GM12872 (cell line): Measurements from ENCODE around the gene TEDC1.

Experiments used
- TF ChIP-seq, protein P1 (sequence below): IDR thresholded peaks from 3 replicates; pipeline ENCODE4 v1.5.1; 2011; ENCODE audit warnings: low read depth, mild to moderate bottlenecking, low read length, moderate library complexity; ENCODE audit not compliant: insufficient read depth

Gene TEDC1

DNA sequence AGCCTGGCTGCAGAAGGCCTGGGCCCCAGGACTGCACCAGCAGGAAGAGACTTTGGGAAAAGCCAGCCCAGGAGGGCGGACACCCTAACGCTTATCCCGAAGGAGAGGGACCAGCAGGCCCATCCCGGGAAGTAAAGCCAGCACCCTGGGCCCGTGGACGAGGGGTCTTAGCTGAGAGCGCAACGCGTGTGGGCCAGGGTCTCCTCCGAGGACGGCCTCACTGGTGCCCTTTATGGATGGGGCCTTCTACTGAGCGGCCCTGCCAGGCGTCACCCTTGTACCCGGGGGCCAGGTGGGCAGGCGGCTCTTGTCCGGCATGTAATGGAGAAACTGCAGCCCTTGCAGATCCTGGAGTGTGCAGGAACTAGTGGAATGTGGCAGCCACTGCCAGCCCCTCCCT, 14.1 kb downstream of the TEDC1 start:
- TF ChIP-seq, protein P1, sequence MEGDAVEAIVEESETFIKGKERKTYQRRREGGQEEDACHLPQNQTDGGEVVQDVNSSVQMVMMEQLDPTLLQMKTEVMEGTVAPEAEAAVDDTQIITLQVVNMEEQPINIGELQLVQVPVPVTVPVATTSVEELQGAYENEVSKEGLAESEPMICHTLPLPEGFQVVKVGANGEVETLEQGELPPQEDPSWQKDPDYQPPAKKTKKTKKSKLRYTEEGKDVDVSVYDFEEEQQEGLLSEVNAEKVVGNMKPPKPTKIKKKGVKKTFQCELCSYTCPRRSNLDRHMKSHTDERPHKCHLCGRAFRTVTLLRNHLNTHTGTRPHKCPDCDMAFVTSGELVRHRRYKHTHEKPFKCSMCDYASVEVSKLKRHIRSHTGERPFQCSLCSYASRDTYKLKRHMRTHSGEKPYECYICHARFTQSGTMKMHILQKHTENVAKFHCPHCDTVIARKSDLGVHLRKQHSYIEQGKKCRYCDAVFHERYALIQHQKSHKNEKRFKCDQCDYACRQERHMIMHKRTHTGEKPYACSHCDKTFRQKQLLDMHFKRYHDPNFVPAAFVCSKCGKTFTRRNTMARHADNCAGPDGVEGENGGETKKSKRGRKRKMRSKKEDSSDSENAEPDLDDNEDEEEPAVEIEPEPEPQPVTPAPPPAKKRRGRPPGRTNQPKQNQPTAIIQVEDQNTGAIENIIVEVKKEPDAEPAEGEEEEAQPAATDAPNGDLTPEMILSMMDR = no peak

DNA sequence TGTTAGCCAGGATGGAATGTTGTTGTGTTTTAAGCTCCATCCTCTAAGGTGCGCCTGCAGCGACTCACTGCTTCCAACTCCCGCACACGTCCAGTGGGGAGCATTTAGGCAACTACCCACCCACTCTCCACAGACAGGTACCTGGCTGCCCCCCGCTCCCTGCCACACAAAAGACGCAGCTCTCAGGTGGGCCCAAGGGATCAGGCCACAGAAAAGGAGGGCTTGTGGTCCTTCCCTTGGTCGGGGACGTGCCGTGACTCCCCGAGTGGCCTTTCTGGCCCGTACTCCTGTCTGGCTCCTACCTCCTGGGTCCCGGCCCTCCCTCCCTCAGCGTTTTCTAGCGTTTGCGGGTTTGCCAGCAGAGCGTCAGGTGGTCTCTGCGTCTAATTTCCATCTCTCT, 16.2 kb downstream of the TEDC1 start:
- TF ChIP-seq, protein P1 = no peak

DNA sequence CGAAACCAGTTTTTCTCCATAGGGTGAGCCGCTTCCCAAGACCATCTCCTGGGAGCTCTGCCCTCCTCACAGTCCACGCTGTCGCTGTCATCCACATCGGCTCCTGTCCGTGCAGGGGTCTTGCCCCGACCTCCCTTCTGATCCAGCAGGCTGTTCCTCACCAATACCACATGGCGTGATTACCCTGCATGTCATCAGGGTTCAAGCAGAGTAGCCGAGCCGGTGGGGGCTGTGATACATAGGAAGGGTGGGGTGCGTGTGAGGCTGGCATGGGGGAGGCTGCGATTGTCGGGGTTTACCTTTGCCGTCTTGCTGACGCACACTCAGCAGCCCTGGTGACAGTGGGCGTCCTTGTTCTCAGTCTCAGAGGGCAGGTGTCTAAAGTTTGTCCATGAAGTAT, 17.0 kb downstream of the TEDC1 start:
- TF ChIP-seq, protein P1 = no peak

DNA sequence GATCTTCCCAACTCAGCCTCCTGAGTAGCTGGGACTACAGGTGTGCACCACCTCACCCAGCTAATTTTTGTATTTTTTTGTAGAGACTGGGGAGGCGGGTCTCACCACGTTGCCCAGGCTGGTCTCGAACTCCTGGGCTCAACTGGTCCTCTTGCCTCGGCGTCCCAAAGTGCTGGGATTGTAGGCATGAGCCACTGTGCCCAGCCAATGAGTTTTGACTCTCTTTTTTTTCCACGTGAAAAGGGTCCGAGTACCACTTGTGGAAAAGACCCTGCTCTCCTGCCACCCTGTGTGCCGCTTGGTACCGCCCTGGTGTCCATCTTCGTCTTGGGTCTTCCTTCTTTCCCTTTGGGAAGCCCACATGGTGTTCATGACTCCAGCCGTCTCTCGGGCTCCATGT, 17.6 kb downstream of the TEDC1 start:
- TF ChIP-seq, protein P1 = no peak

DNA sequence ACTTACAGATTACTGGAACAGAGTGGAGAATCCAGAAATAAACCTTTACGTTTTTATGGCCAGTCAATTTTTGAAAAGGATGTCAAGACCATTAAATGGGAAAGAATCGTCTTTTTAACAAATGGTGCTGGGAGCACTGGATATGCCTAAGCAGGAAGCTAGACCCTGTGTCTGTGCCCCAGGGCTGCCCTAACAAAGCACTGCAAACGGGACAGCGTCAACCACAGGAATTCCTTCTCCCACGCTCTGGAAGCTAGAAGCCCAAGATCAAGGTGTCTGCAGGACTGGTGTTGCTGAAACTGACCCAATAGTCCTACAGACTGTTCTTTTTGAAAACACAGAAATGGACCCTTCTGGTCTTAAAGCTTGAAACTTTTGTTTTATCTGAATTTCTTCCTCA, 26.1 kb downstream of the TEDC1 start:
- TF ChIP-seq, protein P1 = no peak

DNA sequence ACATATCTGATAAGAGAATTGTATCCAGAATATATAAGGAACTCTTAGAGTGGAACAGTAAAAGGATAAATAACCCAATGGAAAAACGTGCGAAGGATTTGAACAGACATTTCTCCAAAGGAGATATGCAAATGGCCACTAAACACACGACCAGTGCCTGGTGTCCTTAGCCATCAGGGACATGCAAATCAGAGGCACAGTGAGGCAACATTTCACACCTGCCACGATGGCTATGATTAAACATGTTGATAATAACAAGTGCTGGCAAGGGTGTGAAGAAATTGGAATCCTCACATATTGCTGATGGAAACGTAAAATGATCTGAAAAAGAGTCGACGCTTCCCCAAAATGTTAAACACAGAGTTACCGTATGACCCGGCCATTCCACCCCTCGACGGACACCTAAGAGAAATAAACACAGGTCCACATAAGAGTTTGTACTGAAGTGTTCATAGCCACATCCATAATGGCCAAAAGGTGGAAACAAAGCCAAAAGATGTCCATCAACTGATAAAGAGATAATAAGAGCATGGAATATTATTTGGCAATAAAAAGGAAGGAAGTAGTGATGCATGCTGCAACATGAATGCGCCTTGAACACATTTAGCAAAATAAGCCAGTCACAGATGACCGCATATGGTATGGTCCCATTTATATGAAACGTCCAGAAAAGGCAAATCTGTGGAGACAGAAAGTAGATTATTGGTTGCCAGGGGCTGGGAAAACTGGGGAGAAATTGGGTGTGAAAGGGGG, 29.1 kb downstream of the TEDC1 start:
- TF ChIP-seq, protein P1 = no peak

DNA sequence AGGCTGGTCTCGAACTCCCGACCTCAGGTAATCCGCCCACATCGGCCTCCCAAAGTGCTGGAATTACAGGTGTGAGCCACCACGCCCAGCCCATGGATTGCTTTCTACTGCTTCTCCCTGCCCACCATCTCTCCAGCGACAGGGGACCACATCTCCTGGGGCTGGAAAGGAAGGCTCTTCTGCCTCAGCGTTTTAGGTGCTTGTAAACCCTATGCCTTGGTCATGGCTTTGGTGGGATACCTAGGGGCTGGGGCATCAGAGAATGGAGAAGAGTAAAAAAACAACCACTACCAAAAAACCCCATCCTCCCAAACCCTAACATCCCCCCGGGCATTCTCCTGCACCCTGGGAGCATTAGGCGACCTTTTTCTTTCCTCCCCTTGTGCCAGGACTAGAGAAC, 34.3 kb downstream of the TEDC1 start:
- TF ChIP-seq, protein P1 = no peak
